ENCODE measurements around the gene SLC6A13.

SLC6A13 gene

GRCh38 chr12:197347-197746 lies 65.3 kb downstream of the SLC6A13 start:
- no peak overlapping the region for H3K4me3 ChIP-seq (ENCODE audit: low read depth, low read length)
- TF ChIP-seq CTCF (IDR thresholded peaks at IDR 0.05; ENCODE audit: low read depth, low read length), result no peak
- no peak for TF ChIP-seq MYC (IDR thresholded peaks at IDR 0.05; ENCODE audit: low read depth, low read length)
- no peak for TF ChIP-seq POLR2A (IDR thresholded peaks at IDR 0.05; ENCODE audit: extremely low read depth, insufficient read length)
- no peak for TF ChIP-seq MAX (IDR thresholded peaks at IDR 0.05; ENCODE audit: low read depth, low read length)
- DNase-seq (ENCODE audit: low read depth), result no peak

GRCh38 chr12:196436-196835 lies 66.2 kb downstream of the SLC6A13 start:
- TF ChIP-seq POLR2A (IDR thresholded peaks at IDR 0.05; ENCODE audit: extremely low read depth, insufficient read length) (no peak), CTCF (IDR thresholded peaks at IDR 0.05; ENCODE audit: low read depth, low read length) (no peak), MYC (IDR thresholded peaks at IDR 0.05; ENCODE audit: low read depth, low read length) (no peak), MAX (IDR thresholded peaks at IDR 0.05; ENCODE audit: low read depth, low read length) (no peak)
- no peak for DNase-seq (ENCODE audit: low read depth)
- no peak overlapping the region for H3K4me3 ChIP-seq (ENCODE audit: low read depth, low read length)

- H3K4me3 ChIP-seq (ENCODE audit: low read depth, low read length), result no peak overlapping the region
- no peak for DNase-seq (ENCODE audit: low read depth)
- TF ChIP-seq MAX (IDR thresholded peaks at IDR 0.05; ENCODE audit: low read depth, low read length) (no peak), MYC (IDR thresholded peaks at IDR 0.05; ENCODE audit: low read depth, low read length) (no peak), CTCF (IDR thresholded peaks at IDR 0.05; ENCODE audit: low read depth, low read length) (no peak), POLR2A (IDR thresholded peaks at IDR 0.05; ENCODE audit: extremely low read depth, insufficient read length) (no peak)
Measured at GRCh38 chr12:195951-196350, 66.7 kb downstream of the SLC6A13 start.

- H3K4me3 ChIP-seq (ENCODE audit: low read depth, low read length), result no peak overlapping the region
- DNase-seq (ENCODE audit: low read depth), result no peak
- TF ChIP-seq CTCF (IDR thresholded peaks at IDR 0.05; ENCODE audit: low read depth, low read length) (no peak), POLR2A (IDR thresholded peaks at IDR 0.05; ENCODE audit: extremely low read depth, insufficient read length) (no peak), MYC (IDR thresholded peaks at IDR 0.05; ENCODE audit: low read depth, low read length) (no peak), MAX (IDR thresholded peaks at IDR 0.05; ENCODE audit: low read depth, low read length) (no peak)
Measured at GRCh38 chr12:195156-195555, 67.5 kb downstream of the SLC6A13 start.

GRCh38 chr12:194276-194675 lies 68.4 kb downstream of the SLC6A13 start:
- DNase-seq (ENCODE audit: low read depth), result no peak
- H3K4me3 ChIP-seq (ENCODE audit: low read depth, low read length), result no peak overlapping the region
- TF ChIP-seq MYC (IDR thresholded peaks at IDR 0.05; ENCODE audit: low read depth, low read length) (no peak), MAX (IDR thresholded peaks at IDR 0.05; ENCODE audit: low read depth, low read length) (no peak), POLR2A (IDR thresholded peaks at IDR 0.05; ENCODE audit: extremely low read depth, insufficient read length) (no peak), CTCF (IDR thresholded peaks at IDR 0.05; ENCODE audit: low read depth, low read length) (no peak)

- no peak for TF ChIP-seq POLR2A (IDR thresholded peaks at IDR 0.05; ENCODE audit: extremely low read depth, insufficient read length)
- TF ChIP-seq MAX (IDR thresholded peaks at IDR 0.05; ENCODE audit: low read depth, low read length), result no peak
- no peak for TF ChIP-seq CTCF (IDR thresholded peaks at IDR 0.05; ENCODE audit: low read depth, low read length)
- TF ChIP-seq MYC (IDR thresholded peaks at IDR 0.05; ENCODE audit: low read depth, low read length), result no peak
- DNase-seq (ENCODE audit: low read depth), result no peak
- no peak overlapping the region for H3K4me3 ChIP-seq (ENCODE audit: low read depth, low read length)
Measured at GRCh38 chr12:193261-193660, 69.4 kb downstream of the SLC6A13 start.
